GM21723 (cell line): ENCODE data around the gene C3orf22.
"Not testable (repeated sequence)": the region's sequence is repeated elsewhere in the genome, so short reads cannot be mapped to it uniquely, and the experiment has no call there.

Experiments used
- ATAC-seq: cut with Tn5 transposase; IDR thresholded peaks from one replicate; pipeline ENCODE4 v1.9.1; 2021; ENCODE audit warnings: mild to moderate bottlenecking, moderate library complexity; ENCODE audit not compliant: unreplicated experiment

The C3orf22 gene

DNA sequence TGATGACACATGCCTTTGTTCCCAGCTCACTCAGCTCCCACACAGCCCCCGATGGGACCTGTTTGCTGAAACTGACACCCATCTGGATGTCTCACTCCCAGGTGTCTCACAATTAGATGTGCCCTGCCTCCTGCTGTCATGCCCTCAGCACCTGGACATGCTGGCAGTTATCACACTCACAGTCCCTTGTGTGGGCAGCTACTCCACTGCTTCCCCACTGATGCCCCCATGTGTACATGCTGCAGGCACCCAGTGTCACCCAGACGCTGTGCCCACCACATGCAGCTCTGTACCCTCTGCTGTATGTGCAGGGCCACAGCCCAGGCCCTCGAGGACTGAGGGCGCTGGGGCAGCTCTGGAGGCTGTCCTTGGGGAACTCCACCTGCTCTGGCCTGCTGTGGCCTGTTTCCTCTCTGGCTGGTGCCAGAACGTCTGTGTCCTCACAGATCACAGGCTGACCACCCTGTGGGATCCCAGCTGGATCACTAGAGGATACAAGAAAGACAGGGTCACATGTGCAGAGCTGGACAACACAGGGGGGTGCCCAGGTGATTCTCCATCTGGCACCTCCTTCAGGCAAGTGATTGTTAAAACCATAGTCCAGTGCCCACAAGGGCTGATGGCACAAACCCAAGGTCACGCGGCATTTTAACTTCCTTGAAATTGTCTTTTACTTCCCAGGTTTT lies 14.0 kb downstream of the C3orf22 start:
- no peak for ATAC-seq

DNA sequence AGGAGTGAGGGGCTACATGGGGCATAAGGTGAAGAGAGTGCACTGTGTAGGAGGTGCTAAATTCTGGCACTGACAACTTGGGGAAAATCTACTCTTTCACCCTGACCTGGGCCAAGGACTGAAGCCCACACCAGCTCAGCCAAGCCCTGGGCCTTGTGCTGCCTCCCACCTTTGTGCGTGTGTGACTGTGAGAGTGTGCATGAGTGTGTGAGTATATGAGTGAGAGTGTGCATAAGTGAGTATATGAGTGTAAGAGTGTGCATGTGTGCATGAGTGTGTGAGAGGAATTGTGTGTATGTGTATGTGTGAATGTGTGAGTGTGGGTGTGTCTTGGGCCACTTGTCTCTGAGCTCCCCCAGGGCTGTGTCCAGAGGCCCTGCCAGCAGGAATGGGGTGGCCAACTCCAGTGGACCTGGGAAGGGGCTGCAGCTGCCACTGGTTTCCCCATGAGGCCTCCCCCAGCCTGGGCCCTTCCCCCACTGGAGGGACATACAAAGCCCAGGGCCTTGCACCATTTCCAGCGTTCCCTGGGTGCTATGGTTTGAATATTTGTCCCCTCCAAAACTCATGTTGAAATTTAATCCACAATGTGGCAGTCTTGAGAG lies 15.2 kb downstream of the C3orf22 start:
- ATAC-seq, result no peak

DNA sequence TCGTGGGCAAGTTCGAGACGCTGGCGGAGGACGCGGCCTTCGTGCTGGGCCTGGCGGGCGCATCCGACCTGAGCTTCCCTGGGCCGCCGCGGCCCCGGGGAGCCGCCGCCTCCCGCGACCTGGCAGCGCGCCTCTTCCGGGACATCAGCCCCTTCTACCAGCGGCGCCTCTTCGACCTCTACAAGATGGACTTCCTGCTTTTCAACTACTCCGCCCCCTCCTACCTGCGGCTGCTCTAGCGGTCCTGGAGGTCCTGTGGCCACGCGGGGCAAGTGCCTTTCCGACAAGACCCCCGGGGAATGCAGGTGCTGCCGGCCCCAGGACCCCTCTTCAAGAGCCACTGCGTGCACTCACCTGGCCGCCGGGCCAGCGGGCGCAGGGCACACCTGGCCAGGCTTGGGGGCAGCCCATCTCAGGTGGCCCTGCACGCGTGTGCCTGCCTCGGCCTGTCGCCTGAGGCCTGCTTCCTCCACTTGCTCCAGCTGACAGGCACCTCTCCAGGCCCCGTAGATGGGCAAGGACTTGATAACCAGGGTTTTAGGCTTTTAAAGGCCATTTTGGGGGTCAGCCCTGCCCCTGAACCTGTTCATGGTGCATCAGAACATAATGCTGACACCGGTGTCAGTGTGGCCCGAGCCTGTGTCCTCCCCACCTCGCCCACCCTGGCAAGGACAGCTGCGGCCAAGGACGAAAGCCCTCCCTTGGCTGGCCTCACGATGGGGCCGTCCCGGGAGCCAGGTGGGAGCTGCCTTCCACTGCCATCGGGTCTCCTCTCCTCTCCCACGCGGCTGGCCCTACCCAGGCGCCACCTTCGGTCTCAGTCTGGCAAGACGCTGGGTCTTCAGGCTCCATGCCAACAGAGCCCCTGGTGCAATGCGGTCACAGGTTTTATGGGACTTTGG lies 16.1 kb downstream of the C3orf22 start:
- no peak for ATAC-seq

DNA sequence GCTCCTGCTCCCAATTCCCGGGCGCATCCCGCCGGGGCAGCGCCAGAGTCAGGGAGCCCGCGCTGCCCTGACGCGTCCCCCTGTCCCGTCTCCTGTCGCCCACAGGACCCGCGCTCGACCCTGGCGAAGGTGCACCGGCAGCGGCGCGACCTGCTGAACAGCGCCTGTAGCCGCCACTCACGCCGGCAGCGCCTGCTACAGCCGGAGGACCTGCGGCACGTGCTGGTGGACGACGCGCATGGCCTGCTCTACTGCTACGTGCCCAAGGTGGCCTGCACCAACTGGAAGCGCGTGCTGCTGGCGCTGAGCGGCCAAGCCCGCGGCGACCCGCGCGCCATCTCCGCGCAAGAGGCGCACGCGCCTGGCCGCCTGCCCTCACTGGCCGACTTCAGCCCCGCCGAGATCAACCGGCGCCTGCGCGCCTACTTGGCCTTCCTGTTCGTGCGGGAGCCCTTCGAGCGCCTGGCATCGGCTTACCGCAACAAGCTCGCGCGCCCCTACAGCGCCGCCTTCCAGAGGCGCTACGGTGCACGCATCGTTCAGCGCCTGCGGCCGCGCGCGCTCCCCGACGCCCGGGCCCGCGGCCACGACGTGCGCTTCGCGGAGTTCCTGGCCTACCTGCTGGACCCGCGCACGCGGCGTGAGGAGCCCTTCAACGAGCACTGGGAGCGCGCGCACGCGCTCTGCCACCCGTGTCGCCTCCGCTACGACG lies 16.9 kb downstream of the C3orf22 start:
- no peak for ATAC-seq

DNA sequence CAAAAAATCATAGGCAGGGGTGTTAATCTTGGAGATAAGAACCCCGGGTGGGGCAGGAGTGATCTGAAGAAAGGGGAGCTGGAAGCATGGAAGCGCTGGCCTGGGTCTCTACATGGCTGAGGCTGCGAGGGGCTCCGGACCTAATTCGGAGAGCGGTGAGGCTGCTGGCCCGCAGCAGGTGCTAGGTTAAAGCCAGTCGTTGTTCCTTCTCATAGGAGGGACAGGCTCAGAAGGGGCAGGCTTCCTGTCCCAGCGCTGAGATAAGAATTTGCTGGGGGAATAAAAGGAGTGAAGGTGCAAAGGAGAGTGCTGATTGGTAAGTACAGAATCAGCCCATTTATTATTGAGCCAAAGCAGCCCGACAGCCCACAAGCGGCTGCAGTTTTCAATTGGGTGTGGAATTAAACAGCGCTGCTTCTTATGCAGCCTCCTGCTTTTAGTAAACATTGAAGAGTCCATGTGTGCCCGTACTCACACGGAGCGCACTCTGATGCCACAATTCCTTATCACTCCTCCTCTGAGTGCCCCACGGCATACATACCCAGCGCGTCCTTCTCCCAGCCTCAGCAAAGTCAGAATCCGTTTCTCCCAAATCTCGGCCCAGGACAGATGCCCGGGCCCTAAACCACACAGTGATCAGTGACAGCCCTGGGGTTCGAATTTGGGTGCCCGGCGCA lies 17.6 kb downstream of the C3orf22 start:
- no peak for ATAC-seq

DNA sequence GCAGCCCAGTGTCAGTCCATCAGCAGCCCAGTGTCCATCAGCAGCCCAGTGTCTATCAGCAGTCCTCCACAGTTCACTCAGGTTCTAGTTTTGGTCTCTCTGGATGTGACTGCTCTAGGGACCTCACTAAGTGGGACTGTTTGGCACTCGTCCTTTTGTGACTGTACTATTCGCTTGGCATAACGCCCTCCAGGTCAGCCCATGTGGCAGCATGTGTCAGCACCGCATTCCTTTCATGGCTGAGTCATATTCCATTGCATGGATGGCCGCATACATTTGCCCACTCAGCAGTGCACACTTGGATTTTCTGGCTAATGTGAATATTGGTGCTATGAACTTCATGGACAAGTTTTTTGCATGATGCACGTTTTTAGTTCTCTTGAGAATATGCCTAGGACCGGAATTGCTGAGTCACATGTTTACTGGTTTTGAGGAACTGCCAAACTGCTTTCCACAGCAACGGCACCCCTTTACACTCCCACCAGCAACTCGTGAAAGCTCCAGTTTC lies 18.3 kb downstream of the C3orf22 start:
- no peak for ATAC-seq

DNA sequence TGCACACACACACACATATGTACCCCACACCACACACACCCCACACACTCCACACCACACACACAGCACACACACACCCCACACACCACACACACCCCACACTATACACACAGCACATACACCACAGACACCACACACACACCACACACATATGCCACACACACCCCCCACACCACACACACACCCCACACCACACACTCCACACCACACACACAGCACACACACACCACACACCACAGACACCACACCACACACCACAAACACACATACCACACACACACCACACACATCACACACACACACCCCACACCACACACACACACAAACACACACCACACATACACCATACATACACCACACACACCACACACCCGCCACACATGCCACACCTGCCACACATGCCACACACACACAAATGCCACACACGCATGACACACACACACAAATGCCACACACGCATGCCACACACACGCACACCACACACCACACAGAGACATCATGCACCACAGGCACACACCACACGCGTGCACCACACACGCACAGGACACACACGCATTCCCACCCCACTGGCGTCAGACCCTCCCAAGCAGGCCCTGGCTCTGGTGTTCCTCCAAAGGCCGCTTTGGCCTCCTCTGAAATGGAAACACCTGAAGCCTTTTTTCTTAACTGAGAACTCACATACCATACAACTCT lies 19.0 kb downstream of the C3orf22 start:
- ATAC-seq, result no peak

DNA sequence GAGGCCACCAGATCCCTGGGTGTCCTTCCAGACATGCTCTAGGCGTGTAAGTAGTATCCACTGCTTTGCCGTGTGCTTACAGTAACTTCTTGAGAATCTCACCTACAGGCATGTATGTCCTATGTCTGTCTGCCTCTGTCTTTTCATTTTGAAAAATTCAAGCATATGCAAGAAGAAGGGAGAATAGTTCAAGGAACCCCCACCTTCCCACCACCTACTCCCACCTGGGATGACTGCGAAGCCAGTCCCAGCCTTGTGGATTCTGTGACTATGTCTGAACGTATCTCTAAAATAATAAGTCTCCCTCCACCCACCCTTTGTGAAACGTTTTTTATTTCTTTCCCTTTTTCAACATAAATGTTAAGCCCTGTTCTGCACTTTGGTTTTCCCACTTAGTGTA lies 19.8 kb downstream of the C3orf22 start:
- no peak for ATAC-seq

DNA sequence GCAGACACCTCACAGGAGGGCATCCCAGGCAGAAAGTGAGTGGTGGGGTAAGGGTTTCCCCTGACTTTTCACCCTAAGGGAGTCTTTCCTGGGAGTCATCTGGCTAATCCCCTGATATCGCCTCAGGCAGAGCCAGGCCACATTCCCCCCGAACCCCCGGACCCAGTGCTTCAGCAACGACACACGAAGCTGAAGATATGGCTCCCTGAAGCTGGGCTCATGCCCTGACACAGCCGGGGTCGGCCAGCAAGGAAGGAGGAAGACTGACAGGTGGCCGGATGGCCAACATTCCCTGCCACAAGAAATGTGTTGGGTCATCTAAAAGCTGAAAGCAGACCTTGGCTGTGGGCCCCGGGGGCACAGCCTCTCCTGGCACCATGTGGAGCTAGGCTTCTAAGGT lies 20.4 kb downstream of the C3orf22 start:
- no peak for ATAC-seq

DNA sequence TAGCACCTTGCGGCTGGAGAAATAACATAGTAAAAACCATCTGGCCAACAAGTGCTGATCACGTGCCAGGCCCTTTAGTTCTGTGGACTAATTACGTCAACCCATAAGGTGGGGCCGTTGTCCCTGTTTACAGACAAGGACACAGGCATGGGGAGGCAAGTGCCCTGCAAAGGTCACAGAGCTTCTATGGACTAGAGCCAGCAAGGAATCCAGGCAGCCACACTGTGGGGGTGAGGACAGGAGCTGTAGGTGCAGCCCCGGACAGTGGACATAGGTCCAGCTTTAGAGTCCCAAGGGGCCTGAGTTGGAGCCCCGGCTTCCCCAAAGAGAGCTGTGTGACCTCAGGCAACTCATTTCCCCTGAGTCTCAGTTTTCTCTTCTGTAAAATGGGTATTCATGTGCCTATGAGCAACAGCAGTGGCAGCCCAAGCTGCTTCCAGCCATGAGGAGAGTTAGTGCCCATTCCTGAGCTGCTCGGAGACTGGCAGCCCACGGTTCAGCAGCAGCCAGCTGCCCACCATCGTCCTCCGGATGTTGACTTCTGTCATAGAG lies 20.9 kb downstream of the C3orf22 start:
- ATAC-seq, result no peak

DNA sequence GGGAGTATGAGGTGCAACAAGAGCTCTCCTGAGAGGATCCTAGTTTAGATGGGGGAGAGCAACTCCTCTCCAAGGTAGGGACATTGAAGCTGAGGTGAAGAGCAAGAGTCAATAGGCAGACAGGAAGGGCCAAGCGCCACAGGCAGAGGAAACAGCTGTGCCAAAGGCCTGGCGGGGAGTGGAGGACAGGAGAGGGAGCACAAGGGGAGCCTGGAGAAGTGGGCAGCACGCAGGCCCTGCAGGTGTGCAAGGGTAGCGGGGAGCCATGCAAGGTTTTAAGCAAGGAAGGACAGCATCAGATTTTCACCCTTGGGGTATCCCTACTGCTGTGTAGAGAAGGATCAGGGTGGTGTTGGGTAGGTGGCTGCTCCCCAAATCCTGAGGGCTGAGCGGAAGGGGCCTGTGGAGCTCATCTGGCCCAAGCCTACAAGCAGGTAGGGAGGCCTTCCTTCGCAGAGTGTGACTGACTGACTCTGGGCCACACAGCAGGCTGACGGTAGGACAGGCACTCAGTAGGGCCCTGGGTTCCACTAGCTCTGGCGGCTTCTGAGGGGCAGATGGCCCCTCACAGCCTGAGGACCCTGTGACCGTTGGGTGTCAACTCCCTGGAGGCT lies 21.5 kb downstream of the C3orf22 start:
- no peak for ATAC-seq

DNA sequence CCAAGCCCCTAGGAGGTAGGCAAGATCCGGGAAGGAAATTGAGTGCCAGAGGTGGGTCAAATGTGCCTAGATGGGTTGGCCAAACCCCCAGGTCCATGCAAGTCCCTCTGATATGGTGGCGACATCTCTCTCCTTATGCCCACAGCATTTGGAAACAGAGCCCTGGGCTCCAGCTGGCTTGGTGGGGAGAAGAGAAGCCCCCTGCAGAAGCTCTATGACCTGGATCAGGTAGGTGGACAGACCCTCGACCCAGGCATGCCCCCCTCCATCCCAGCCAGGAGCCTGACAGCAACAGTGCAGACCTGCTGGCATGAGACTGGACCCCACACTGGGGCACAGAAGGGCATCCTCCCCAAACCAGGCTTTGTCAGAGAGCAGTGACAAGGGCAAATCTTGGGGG lies 22.6 kb downstream of the C3orf22 start:
- ATAC-seq, result no peak

DNA sequence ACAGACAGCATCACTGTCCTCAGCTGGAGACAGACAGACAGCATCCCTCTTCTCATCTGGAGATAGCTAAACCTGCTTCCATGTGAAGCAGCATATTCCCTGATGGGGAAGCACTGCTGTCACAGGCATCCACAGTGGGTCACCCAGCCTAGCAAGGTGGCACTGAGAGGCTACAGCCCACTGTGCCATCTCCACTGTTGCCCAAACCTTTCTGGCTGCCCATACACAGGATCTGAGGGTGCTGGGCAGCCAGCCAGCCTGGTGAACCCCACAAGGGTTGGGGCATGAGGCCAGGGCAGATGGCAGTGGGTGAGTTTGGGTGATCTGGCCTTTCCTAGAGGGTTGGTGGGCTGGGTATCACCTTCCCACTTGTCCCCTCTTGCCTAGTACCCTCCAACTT lies 23.1 kb downstream of the C3orf22 start:
- ATAC-seq, result no peak

DNA sequence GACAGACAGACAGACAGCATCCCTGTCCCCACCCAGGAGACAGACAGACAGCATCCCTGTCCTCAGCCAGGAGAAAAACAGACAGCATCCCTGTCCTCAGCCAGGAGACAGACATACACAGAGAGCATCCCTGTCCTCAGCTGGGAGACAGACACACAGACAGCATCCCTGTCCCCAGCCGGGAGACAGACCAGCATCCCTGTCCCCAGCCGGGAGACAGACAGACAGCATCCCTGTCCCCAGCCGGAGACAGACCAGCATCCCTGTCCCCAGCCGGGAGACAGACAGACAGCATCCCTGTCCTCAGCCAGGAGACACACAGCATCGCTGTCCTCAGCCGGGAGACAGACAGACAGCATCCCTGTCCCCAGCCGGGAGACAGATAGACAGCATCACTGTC lies 24.0 kb downstream of the C3orf22 start:
- ATAC-seq, result not testable (repeated sequence)

DNA sequence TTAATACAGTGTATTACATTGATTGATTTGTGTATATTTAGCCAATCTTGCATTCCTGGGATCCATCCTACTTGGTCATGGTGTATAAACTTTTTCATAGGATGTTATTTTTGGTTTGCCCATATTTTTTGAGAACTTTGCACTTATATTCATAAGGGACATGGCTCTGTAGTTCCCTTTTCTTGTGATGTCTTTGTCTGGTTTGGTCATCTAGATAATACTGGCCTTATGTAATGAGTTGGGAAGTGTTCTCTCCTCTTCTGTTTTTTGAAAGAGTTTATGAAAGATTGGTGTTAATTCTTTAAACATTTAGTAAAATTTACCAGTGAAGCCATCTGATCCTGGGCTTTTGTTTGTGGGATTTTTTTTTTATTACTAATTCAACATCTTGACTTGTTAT lies 25.2 kb downstream of the C3orf22 start:
- ATAC-seq, result no peak

DNA sequence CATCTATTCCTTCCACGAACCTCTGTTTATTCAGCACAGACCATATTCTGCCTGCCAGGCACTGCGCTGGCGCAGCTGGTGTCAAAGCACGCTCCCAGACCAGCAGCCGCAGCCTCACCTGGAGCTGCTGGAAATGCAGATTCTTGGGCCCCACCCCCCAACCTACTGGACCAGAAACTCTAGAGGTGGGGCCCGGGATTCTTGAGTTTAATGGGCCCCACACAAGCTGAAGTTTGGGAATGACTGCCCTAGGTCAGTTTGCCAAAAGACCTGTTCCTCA lies 27.7 kb downstream of the C3orf22 start:
- no peak for ATAC-seq

DNA sequence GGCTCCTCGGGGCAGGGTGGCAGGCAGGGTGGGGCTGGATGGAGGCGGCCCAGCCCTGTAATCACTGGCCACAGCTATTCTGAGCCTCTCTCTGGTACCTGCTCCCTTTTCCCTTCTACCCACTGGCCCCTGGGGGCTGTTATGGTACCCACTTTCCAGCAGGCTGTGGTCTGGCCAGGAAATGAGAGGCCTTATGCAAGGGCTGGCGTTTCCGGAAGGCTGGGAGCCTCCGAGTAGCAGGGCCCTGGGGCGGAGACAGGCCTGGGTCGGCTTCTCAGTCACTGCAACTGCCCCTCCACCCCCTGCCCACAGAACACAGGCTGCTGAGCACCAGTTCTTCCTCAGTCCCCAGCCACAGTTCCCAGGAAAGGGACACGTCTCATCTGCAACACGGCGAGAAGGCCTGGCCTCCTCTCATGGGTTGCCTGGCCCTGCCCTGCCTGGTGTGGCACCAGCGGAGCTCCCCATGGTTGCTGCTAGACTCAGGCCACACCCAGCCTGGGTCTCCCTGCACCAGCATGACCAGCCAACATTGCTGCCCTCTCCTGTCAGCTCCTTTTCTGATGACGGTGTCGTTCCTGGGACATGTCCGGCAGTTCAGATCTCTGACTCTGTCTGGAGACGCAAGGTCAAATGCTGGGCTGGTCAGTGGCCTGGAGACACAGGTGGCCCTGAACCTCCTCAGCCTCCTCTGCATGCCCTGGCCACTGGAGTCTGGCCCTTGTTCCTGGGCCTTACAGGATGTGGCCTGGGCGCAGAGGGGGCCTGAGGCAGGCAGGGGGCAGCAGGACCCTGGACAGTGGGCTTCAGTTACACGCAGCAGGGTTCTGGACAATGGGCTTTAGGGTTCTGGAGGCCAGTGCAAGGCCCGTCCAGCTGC lies 28.3 kb downstream of the C3orf22 start:
- ATAC-seq, result no peak

DNA sequence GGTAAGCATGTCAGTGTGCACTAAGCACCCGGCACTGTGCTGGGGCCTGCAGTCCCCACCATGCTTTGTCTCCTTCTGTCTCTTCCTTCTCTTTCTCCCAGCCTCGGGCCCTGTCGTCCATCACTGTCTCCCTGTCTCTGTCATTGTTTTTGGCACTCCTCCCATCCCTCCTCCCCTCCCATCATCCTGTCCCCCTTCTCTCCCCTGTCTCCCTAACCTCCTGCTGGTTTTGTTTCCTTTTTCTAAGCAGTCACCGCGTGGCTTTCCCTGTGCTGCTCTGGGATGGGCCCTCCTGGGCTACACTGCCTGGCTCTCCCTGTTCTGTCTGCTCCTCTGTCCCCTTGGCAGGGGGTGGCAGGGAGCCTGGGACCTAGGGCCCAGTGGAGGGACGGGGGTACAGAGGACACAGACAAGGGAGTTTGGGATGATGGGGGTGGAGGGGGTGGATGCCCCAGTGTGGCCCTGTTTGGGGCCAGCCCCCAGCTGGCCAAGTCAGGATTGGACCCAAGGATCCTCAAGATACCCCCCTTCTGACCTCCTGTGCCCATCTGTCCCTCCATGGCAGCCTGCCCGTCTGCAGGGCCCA lies 29.1 kb downstream of the C3orf22 start:
- no peak for ATAC-seq
